HG03045 (cell line): ENCODE results near the gene STARD9.
"Not testable (repeated sequence)": the region's sequence is repeated elsewhere in the genome, so short reads cannot be mapped to it uniquely, and the experiment has no call there.

ENCODE experiments used
- ATAC-seq: cut with Tn5 transposase; IDR thresholded peaks from one replicate; pipeline ENCODE4 v1.9.1; 2021; ENCODE audit warnings: mild to moderate bottlenecking, moderate library complexity; ENCODE audit not compliant: unreplicated experiment

The STARD9 gene

GRCh38 chr15:42621996-42622925 is 46.9 kb downstream of the STARD9 start:
- no peak for ATAC-seq

- ATAC-seq = no peak
Measured at GRCh38 chr15:42623951-42624350, 48.5 kb downstream of the STARD9 start.

GRCh38 chr15:42627485-42627884 is 52.1 kb downstream of the STARD9 start:
- ATAC-seq = no peak

- ATAC-seq = no peak
Measured at GRCh38 chr15:42628761-42629160, 53.4 kb downstream of the STARD9 start.

- no peak for ATAC-seq
Measured at GRCh38 chr15:42632105-42632675, 56.8 kb downstream of the STARD9 start.

- ATAC-seq = no peak
Measured at GRCh38 chr15:42640109-42640508, 64.7 kb downstream of the STARD9 start.

GRCh38 chr15:42650208-42651066 is 75.0 kb downstream of the STARD9 start:
- ATAC-seq = peak; percentile 65

- ATAC-seq = no peak
Measured at GRCh38 chr15:42665827-42666226, 90.4 kb downstream of the STARD9 start.

GRCh38 chr15:42667855-42668254 is 92.4 kb downstream of the STARD9 start:
- no peak for ATAC-seq

GRCh38 chr15:42670451-42670850 is 95.0 kb downstream of the STARD9 start:
- ATAC-seq = no peak

- no peak for ATAC-seq
Measured at GRCh38 chr15:42672444-42672843, 97.0 kb downstream of the STARD9 start.

- ATAC-seq = no peak
Measured at GRCh38 chr15:42674472-42674871, 99.1 kb downstream of the STARD9 start.

- no peak for ATAC-seq
Measured at GRCh38 chr15:42675021-42675420, 99.6 kb downstream of the STARD9 start.

GRCh38 chr15:42679285-42680141 is 104.1 kb downstream of the STARD9 start:
- no peak for ATAC-seq

GRCh38 chr15:42680142-42680482 is 104.7 kb downstream of the STARD9 start:
- ATAC-seq = not testable (repeated sequence)

GRCh38 chr15:42681119-42681518 is 105.7 kb downstream of the STARD9 start:
- no peak for ATAC-seq

- no peak for ATAC-seq
Measured at GRCh38 chr15:42686281-42686680, 110.9 kb downstream of the STARD9 start.

- ATAC-seq = no peak
Measured at GRCh38 chr15:42687740-42688139, 112.3 kb downstream of the STARD9 start.

- ATAC-seq = no peak
Measured at GRCh38 chr15:42688301-42688700, 112.9 kb downstream of the STARD9 start.

- no peak for ATAC-seq
Measured at GRCh38 chr15:42691308-42691707, 115.9 kb downstream of the STARD9 start.

GRCh38 chr15:42691770-42692169 is 116.4 kb downstream of the STARD9 start:
- ATAC-seq = no peak
